Thoracic aorta (tissue), 2 donors: Measurements from ENCODE around the gene PPM1N. TPM values are rescaled to one million over a fixed set of nuclear protein-coding genes. Genes with fewer than 3 reads are reported as not detected.
A peak's percentile ranks its signal among the peaks of the same experiment; 100 is the strongest.

ENCODE experiments used
- ATAC-seq: fragments of 150-250 bp; one replicate; pipeline ENCODE4 v1.8.0; 2017; ENCODE audit warnings: low read depth; ENCODE audit not compliant: insufficient number of reproducible peaks, low FRiP score
- DNase-seq: peaks from one replicate; pipeline ENCODE4 v3.0.0-alpha.2; 2020; ENCODE audit warnings: low spot score
- H3K27ac ChIP-seq, 2 donors: fragments of 200-600 bp; sonication (generic); 1 replicate in 1 of 2; 2 replicates in 1 of 2; pipeline ENCODE4 v1.5.1; 2016; ENCODE audit warnings: mild to moderate bottlenecking in 2 of 2, moderate library complexity in 2 of 2
- H3K27me3 ChIP-seq: fragments of 200-600 bp; sonication (generic); replicated peaks from 2 replicates; pipeline ENCODE4 v1.6.0; 2016; ENCODE audit warnings: mild to moderate bottlenecking; ENCODE audit not compliant: insufficient read depth
- H3K36me3 ChIP-seq: fragments of 200-600 bp; sonication (generic); one replicate; pipeline ENCODE4 v1.5.1; 2016
- H3K4me1 ChIP-seq, 2 donors: fragments of 200-600 bp; sonication (generic); 1 replicate in 1 of 2; 2 replicates in 1 of 2; pipeline versions ENCODE4 v1.5.1 to v1.6.0; 2016; ENCODE audit warnings: low read depth in 2 of 2, mild to moderate bottlenecking in 1 of 2; ENCODE audit not compliant: control insufficient read depth in 1 of 2
- H3K4me3 ChIP-seq: fragments of 200-600 bp; sonication (generic); 2 replicates; pipeline ENCODE4 v1.5.1; 2016; ENCODE audit warnings: mild to moderate bottlenecking
- H3K9me3 ChIP-seq: fragments of 200-600 bp; sonication (generic); 2 replicates; pipeline ENCODE4 v1.5.1; 2016
- CTCF ChIP-seq: fragments of 200-600 bp; sonication (generic); IDR thresholded peaks from one replicate; pipeline ENCODE4 v1.5.1; 2019; ENCODE audit warnings: antibody characterized with exemption
- total RNA-seq, 2 donors: library from RNA; depleted of rRNA; stranded (reverse); fragments of >200 nt; gene quantifications; one replicate each; pipeline versions ENCODE4 v1.1.0 to v1.2.3, GENCODE V29; 2016

Gene PPM1N
- total RNA-seq, 2 donors from 2014 or later = 3.5 to 6.6 TPM

- H3K27me3 ChIP-seq = no peaks in the 10 kb centered on the region
- H3K4me3 ChIP-seq = no peak overlapping the region
- TF ChIP-seq CTCF = no peak
- DNase-seq (no peak), ATAC-seq (no peak)
- H3K36me3 ChIP-seq = no peaks in the 10 kb centered on the region
- H3K27ac ChIP-seq = no peak overlapping the region
- no peaks in the 10 kb centered on the region for H3K9me3 ChIP-seq
- H3K4me1 ChIP-seq = peaks cover 13 to 24% of the 10 kb centered on the region in 2 donors
Measured at GRCh38 chr19:45502111-45502510, 3.9 kb downstream of the PPM1N start.

DNA sequence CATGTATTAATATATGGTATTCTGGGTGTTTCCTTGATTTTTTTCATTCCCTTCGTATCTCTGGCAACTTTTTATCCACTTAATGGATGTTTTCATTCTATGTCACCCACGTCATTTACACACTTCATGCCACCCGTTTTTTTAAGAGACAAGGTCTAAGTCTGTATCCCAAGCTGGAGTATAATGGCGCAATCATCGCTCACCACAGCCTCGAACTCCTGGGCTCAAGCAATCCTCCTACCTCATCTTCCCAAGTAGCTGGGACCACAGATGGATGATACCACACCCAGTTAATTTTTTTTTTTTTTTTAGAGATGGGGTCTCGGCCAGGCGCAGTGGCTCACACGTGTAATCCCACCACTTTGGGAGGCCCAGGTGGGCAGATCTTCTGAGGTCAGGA is 5.7 kb downstream of the PPM1N start:
- Histone ChIP-seq H3K36me3 (no peaks in the 10 kb centered on the region), H3K27ac (no peak overlapping the region), H3K4me1 (peaks cover 3 to 12% of the 10 kb centered on the region in 2 donors), H3K4me3 (no peak overlapping the region), H3K9me3 (no peaks in the 10 kb centered on the region), H3K27me3 (no peaks in the 10 kb centered on the region)
- TF ChIP-seq CTCF = no peak
- ATAC-seq (no peak), DNase-seq (no peak)

- no peak for TF ChIP-seq CTCF
- Histone ChIP-seq H3K9me3 (no peaks in the 10 kb centered on the region), H3K4me3 (no peak overlapping the region), H3K36me3 (no peaks in the 10 kb centered on the region), H3K27ac (peak overlapping the region in 1 of 2 donors; percentile 99), H3K27me3 (no peaks in the 10 kb centered on the region), H3K4me1 (peaks cover 0 to 17% of the 10 kb centered on the region in 2 donors)
- DNase-seq = no peak
- ATAC-seq = no peak
Measured at GRCh38 chr19:45505151-45505995, 7.1 kb downstream of the PPM1N start.

- ATAC-seq = no peak
- Histone ChIP-seq H3K4me3 (peak overlapping the region; percentile 95), H3K4me1 (peaks cover 0 to 23% of the 10 kb centered on the region in 2 donors), H3K27ac (peak overlapping the region; percentile 96 to 99), H3K36me3 (no peaks in the 10 kb centered on the region), H3K27me3 (no peaks in the 10 kb centered on the region), H3K9me3 (no peaks in the 10 kb centered on the region)
- DNase-seq = no peak
- no peak for TF ChIP-seq CTCF
Measured at GRCh38 chr19:45505996-45506245, 7.7 kb downstream of the PPM1N start.

- peak overlapping the region; percentile 96 to 99 for H3K27ac ChIP-seq
- peak overlapping the region; percentile 95 for H3K4me3 ChIP-seq
- H3K36me3 ChIP-seq = no peaks in the 10 kb centered on the region
- DNase-seq = peak; percentile 65
- peak; percentile 42 for ATAC-seq
- H3K4me1 ChIP-seq = peaks cover 0 to 27% of the 10 kb centered on the region in 2 donors
- peak; percentile 13 for TF ChIP-seq CTCF
- H3K27me3 ChIP-seq = no peaks in the 10 kb centered on the region
- no peaks in the 10 kb centered on the region for H3K9me3 ChIP-seq
Measured at GRCh38 chr19:45506246-45506988, 8.2 kb downstream of the PPM1N start.
